Kidney epithelial cell (primary cell): ENCODE measurements around the gene AUH. TPM values are rescaled to one million over a fixed set of nuclear protein-coding genes. Genes with fewer than 3 reads are reported as not detected.

ENCODE experiments used
- DNase-seq: peaks from one replicate; pipeline ENCODE4 v3.0.0-alpha.2; 2010; ENCODE audit warnings: low read depth
- H3K27me3 ChIP-seq: 2 replicates; pipeline ENCODE4 v1.6.0; 2011; ENCODE audit warnings: low read length; ENCODE audit not compliant: control insufficient read depth, insufficient read depth
- H3K36me3 ChIP-seq: 2 replicates; pipeline ENCODE4 v1.5.1; 2011; ENCODE audit warnings: low read length; ENCODE audit not compliant: control insufficient read depth, insufficient read depth
- H3K4me3 ChIP-seq: 2 replicates; pipeline ENCODE4 v1.5.1; 2011; ENCODE audit warnings: low read depth, mild to moderate bottlenecking, control low read depth, low read length
- total RNA-seq: library from RNA; depleted of rRNA; stranded (reverse); fragments of >200 nt; gene quantifications from 2 replicates; pipeline ENCODE4 v1.2.3, GENCODE V29; 2015
- TF ChIP-seq, protein P1 (sequence below): IDR thresholded peaks from 2 replicates; pipeline ENCODE4 v1.5.1; 2011; ENCODE audit warnings: mild to moderate bottlenecking, moderate library complexity, low read length, control low read depth, inconsistent platforms; ENCODE audit not compliant: insufficient read depth, poor library complexity, severe bottlenecking

The AUH gene
- total RNA-seq, 1 donor from 2014 or later, result 11.3 TPM

DNA sequence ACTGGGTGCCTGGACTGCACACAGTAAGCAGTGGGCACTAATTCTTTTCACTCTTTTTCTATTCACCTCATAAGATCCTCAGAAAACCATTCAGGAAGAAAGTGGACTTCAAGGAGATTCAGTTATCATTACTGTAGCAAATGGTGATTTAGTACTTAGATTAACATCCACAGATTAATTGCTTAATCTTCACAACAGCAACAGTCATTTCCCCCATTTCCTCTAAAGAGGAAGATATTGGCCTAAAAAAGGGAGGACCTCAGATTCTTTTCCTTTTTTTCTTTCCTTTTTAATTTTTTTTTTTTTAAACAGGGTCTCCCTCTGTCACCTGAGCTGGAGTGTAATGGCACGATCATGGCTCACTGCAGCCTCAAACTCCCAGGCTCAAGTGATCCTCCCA is 64.4 kb downstream of the AUH start:
- Histone ChIP-seq H3K27me3 (no peaks in the 10 kb centered on the region), H3K36me3 (no peaks in the 10 kb centered on the region), H3K4me3 (no peak overlapping the region)
- DNase-seq, result no peak
- TF ChIP-seq, protein P1, sequence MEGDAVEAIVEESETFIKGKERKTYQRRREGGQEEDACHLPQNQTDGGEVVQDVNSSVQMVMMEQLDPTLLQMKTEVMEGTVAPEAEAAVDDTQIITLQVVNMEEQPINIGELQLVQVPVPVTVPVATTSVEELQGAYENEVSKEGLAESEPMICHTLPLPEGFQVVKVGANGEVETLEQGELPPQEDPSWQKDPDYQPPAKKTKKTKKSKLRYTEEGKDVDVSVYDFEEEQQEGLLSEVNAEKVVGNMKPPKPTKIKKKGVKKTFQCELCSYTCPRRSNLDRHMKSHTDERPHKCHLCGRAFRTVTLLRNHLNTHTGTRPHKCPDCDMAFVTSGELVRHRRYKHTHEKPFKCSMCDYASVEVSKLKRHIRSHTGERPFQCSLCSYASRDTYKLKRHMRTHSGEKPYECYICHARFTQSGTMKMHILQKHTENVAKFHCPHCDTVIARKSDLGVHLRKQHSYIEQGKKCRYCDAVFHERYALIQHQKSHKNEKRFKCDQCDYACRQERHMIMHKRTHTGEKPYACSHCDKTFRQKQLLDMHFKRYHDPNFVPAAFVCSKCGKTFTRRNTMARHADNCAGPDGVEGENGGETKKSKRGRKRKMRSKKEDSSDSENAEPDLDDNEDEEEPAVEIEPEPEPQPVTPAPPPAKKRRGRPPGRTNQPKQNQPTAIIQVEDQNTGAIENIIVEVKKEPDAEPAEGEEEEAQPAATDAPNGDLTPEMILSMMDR, result no peak

DNA sequence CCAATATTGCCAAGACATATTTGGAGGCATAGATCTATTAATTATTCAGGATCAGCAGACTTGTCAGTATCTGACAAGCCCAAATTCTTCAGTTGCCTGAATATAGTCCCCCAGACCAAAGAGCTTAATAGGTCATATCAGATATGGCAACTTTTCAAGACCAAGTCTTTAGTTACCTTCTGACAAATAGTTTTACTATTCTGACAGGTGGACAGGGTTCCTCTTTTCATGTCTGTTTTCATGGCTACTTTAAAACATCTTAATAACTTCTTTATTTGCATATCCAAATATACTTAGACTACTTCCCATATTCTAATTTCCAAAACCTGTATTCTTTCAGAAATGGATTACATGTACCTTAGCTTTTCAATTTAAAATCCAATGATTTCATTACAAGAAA is 65.4 kb downstream of the AUH start:
- H3K4me3 ChIP-seq, result no peak overlapping the region
- no peak for DNase-seq
- TF ChIP-seq, protein P1, result no peak
- no peaks in the 10 kb centered on the region for H3K27me3 ChIP-seq
- no peaks in the 10 kb centered on the region for H3K36me3 ChIP-seq

DNA sequence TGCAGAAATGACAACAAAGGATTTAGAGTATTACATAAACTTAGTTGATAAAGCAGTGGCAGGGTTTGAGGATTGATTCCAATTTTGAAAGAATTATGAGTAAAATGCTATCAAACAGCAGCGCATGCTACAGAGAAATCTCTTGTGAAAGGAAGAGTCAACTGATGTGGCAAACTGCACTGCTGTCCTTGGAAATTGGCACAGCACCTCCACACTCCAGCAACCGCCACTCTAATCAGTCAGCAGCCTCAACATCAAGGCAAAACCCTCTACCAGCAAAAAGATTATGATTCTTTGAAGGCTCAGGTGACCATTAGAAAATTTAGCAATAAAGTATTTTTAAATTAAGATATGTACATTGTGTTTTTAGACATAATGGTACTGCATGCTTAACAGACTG is 66.4 kb downstream of the AUH start:
- TF ChIP-seq, protein P1, result no peak
- no peak for DNase-seq
- no peaks in the 10 kb centered on the region for H3K36me3 ChIP-seq

DNA sequence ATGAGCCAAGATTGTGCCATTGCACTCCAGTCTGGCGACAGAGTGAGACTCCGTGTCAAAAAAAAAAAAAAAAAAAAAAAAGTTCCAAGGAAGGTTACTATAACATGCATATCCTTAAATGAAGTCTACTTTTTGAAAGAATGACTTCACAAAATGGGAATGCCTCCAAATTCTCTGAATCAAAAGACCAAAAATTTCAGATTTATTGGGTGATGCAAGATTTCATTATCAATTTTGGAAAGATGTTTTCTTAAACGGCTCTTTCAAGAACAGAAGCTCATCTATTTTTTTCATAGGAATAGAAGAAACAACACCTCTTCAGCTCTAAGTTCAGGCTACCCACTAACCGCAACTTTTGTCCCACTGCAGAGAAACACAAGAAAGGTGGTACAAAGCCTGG is 69.9 kb downstream of the AUH start:
- H3K27me3 ChIP-seq, result no peaks in the 10 kb centered on the region
- DNase-seq, result no peak
- H3K36me3 ChIP-seq, result no peaks in the 10 kb centered on the region
- TF ChIP-seq, protein P1, result no peak
- no peak overlapping the region for H3K4me3 ChIP-seq

More for the DNA sequence above, 66.4 kb downstream of the AUH start:
- Histone ChIP-seq H3K27me3 (no peaks in the 10 kb centered on the region), H3K4me3 (no peak overlapping the region)

DNA sequence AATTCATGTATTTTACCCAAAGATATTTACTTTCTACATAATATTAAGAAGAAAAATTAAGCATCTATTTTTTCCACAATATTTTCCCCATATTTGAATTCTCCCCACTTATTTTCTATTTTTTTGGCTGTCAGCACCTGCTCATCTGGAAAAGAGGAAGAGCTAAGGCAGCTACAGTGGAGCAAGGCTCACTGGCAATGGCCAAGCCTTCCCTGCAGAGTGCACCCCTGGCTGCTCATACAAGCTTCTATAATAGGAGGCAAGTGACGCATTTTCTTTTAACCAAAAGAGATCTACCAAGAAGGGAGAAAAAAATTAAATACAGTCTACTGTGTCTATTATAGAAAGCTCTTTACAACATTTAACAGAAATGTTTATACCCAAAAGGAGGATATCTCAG is 72.5 kb downstream of the AUH start:
- Histone ChIP-seq H3K4me3 (no peak overlapping the region), H3K27me3 (no peaks in the 10 kb centered on the region), H3K36me3 (no peaks in the 10 kb centered on the region)
- TF ChIP-seq, protein P1, result no peak
- no peak for DNase-seq

DNA sequence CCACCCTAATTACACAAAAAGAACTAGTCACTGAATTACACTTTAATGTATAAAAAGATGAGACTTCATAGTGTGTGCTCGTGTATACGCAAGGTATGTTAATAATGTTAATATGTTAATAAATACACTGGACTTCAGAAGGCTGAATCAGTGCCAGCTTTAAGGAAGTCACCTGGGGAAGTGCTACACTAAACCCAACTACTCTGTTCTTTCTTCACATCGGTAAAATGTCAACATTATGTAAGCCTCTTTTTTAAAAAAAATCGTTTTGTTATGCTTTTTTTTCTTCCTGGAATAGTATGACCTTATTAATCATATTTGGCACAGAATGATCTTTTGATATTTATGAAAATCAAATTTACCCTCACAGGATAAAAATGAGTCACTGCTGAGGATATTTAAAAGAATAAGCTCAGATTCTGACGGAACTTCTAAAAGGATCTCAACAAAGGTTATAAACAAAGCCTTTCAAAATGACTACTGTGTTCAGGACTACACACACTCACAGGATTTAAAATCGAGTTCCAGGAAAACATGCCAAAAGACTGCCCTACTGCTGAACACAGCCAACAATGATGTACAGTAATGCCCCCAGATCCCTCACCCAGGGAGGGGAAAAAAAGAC is 75.9 kb downstream of the AUH start:
- Histone ChIP-seq H3K36me3 (no peaks in the 10 kb centered on the region), H3K27me3 (no peaks in the 10 kb centered on the region), H3K4me3 (no peak overlapping the region)
- TF ChIP-seq, protein P1, result no peak
- DNase-seq, result no peak
